Neural cell (in vitro differentiated cells): Measurements from ENCODE around the gene RAE1. TPM values are rescaled to one million over a fixed set of nuclear protein-coding genes. Genes with fewer than 3 reads are reported as not detected.

ENCODE experiments used
- H2AFZ ChIP-seq: fragments of 200-600, 300-800 bp; sonication (generic), shearing (Covaris generic); 2 replicates; pipeline ENCODE4 v1.6.0; 2014; ENCODE audit warnings: low read depth, mild to moderate bottlenecking, antibody characterized with exemption, low read length, moderate library complexity
- H3F3A ChIP-seq: fragments of 200-600 bp; shearing (Covaris generic); 2 replicates; pipeline ENCODE4 v1.6.1; 2016; ENCODE audit warnings: mild to moderate bottlenecking, moderate library complexity, mixed read lengths, antibody characterized with exemption, low read length; ENCODE audit not compliant: insufficient read depth, poor library complexity, severe bottlenecking
- H3K27ac ChIP-seq: fragments of 200-600, 300-800 bp; sonication (generic), shearing (Covaris generic); 2 replicates; pipeline ENCODE4 v1.5.1; 2014; ENCODE audit warnings: mild to moderate bottlenecking, low read length, moderate library complexity
- H3K27me3 ChIP-seq: fragments of 300-800, 200-600 bp; sonication (generic), shearing (Covaris generic); 2 replicates; pipeline ENCODE4 v1.6.0; 2014; ENCODE audit warnings: mild to moderate bottlenecking, low read depth, low read length, moderate library complexity; ENCODE audit not compliant: insufficient read depth
- H3K36me3 ChIP-seq: fragments of 300-800, 200-600 bp; sonication (generic), shearing (Covaris generic); 2 replicates; pipeline ENCODE4 v1.5.1; 2014; ENCODE audit warnings: mild to moderate bottlenecking, antibody characterized with exemption, low read length, moderate library complexity; ENCODE audit not compliant: insufficient read depth
- H3K4me2 ChIP-seq: fragments of 300-800, 200-600 bp; sonication (generic), shearing (Covaris generic); 2 replicates; pipeline ENCODE4 v1.6.0; 2014; ENCODE audit warnings: mild to moderate bottlenecking, low read length
- H3K4me3 ChIP-seq: fragments of 300-800, 200-600 bp; sonication (generic), shearing (Covaris generic); 2 replicates; pipeline ENCODE4 v1.5.1; 2014; ENCODE audit warnings: mild to moderate bottlenecking, low read length, moderate library complexity
- H3K79me2 ChIP-seq: fragments of 200-600 bp; shearing (Covaris generic); replicated peaks from 2 replicates; pipeline ENCODE4 v1.6.0; 2014; ENCODE audit warnings: mild to moderate bottlenecking, low read length, moderate library complexity; ENCODE audit not compliant: insufficient read depth
- H3K9ac ChIP-seq: fragments of 300-800, 200-600 bp; sonication (generic), shearing (Covaris generic); 2 replicates; pipeline ENCODE4 v1.6.1; 2016; ENCODE audit warnings: mild to moderate bottlenecking, low read length, mixed read lengths
- H3K9me2 ChIP-seq: fragments of 200-600 bp; shearing (Covaris generic); 2 replicates; pipeline ENCODE4 v1.6.1; 2016; ENCODE audit warnings: mild to moderate bottlenecking, low read length, mixed read lengths; ENCODE audit not compliant: insufficient read depth
- H3K9me3 ChIP-seq: fragments of 200-600, 300-800 bp; sonication (generic), shearing (Covaris generic); 2 replicates; pipeline ENCODE4 v1.6.1; 2016; ENCODE audit warnings: mild to moderate bottlenecking, mixed run types, low read length, moderate library complexity, mixed read lengths
- H4K20me1 ChIP-seq: fragments of 200-600 bp; shearing (Covaris generic); 2 replicates; pipeline ENCODE4 v1.6.1; 2016; ENCODE audit warnings: mild to moderate bottlenecking, mixed run types; ENCODE audit not compliant: insufficient read depth
- EP300 ChIP-seq: fragments of 450-650 bp; conservative IDR thresholded peaks from 2 replicates; pipeline ENCODE4 v1.6.1; 2014; ENCODE audit warnings: antibody characterized with exemption, mild to moderate bottlenecking, moderate library complexity; ENCODE audit not compliant: poor library complexity, severe bottlenecking
- EZH2 ChIP-seq: fragments of 200-600, 300-800 bp; shearing (Covaris generic), sonication (generic); IDR thresholded peaks from 2 replicates; pipeline ENCODE4 v1.6.1; 2014; ENCODE audit warnings: antibody characterized with exemption, low read length, borderline replicate concordance, mild to moderate bottlenecking; ENCODE audit not compliant: insufficient read depth, poor library complexity, severe bottlenecking
- MXI1 ChIP-seq: fragments of 450-650 bp; conservative IDR thresholded peaks from 2 replicates; pipeline ENCODE4 v1.6.1; 2014; ENCODE audit warnings: antibody characterized with exemption, mild to moderate bottlenecking; ENCODE audit not compliant: poor library complexity, severe bottlenecking
- POLR2AphosphoS5 ChIP-seq: IDR thresholded peaks from 2 replicates; pipeline ENCODE4 v1.6.1; 2012
- RAD21 ChIP-seq: fragments of 450-650 bp; conservative IDR thresholded peaks from 2 replicates; pipeline ENCODE4 v1.6.1; 2014; ENCODE audit warnings: antibody characterized with exemption, mild to moderate bottlenecking, moderate library complexity
- SMC3 ChIP-seq: fragments of 450-650 bp; conservative IDR thresholded peaks from 2 replicates; pipeline ENCODE4 v1.6.1; 2014; ENCODE audit warnings: antibody characterized with exemption, mild to moderate bottlenecking, moderate library complexity; ENCODE audit not compliant: poor library complexity
- TAF1 ChIP-seq: IDR thresholded peaks from 2 replicates; pipeline ENCODE4 v1.6.1; 2012; ENCODE audit warnings: low read depth
- polyA plus RNA-seq: library from polyadenylated mRNA; depleted of rRNA; stranded (reverse); fragments of >200 nt; gene quantifications from 2 replicates; pipeline ENCODE4 v1.2.3, GENCODE V29; 2014
- TF ChIP-seq, protein P1 (sequence below): IDR thresholded peaks from 2 replicates; pipeline ENCODE4 v1.6.1; 2012; ENCODE audit warnings: borderline replicate concordance
- TF ChIP-seq, protein P2 (sequence below): fragments of 450-650 bp; IDR thresholded peaks from 2 replicates; pipeline ENCODE4 v1.5.1; 2014; ENCODE audit warnings: antibody characterized with exemption, mild to moderate bottlenecking, moderate library complexity; ENCODE audit not compliant: poor library complexity, severe bottlenecking

Gene RAE1
- polyA plus RNA-seq, 1 donor from 2014 or later: 134 TPM

DNA sequence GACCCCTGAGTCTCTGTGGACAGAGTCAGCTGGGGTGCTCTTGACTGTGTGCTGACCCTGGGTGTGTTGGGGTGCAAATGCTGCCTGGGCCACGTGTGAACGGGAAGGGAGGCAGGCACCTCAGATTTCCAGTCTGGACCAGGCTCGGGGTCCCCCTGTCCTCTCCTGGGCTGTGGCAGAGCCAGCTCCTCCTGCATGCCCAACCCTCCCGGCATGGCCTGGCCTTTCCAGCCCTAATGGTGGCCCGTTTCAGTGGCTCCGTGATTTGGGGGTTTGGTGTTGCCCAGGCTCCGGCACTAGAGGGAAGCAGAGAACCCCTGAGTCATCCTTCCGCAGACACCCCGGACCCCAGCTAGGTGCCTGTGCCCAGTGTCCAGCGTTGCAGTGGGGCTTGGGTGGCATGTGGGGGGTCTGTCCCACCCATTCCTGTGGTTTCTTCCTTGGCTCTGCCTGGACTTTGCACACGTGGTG lies 49.2 kb downstream of the RAE1 start:
- no peaks in the 10 kb centered on the region for H3K27me3 ChIP-seq
- H3K36me3 ChIP-seq: no peaks in the 10 kb centered on the region
- TF ChIP-seq EZH2 (no peak), EP300 (no peak), RAD21 (no peak), MXI1 (no peak), SMC3 (no peak), TAF1 (no peak), POLR2AphosphoS5 (no peak)
- TF ChIP-seq, protein P1, sequence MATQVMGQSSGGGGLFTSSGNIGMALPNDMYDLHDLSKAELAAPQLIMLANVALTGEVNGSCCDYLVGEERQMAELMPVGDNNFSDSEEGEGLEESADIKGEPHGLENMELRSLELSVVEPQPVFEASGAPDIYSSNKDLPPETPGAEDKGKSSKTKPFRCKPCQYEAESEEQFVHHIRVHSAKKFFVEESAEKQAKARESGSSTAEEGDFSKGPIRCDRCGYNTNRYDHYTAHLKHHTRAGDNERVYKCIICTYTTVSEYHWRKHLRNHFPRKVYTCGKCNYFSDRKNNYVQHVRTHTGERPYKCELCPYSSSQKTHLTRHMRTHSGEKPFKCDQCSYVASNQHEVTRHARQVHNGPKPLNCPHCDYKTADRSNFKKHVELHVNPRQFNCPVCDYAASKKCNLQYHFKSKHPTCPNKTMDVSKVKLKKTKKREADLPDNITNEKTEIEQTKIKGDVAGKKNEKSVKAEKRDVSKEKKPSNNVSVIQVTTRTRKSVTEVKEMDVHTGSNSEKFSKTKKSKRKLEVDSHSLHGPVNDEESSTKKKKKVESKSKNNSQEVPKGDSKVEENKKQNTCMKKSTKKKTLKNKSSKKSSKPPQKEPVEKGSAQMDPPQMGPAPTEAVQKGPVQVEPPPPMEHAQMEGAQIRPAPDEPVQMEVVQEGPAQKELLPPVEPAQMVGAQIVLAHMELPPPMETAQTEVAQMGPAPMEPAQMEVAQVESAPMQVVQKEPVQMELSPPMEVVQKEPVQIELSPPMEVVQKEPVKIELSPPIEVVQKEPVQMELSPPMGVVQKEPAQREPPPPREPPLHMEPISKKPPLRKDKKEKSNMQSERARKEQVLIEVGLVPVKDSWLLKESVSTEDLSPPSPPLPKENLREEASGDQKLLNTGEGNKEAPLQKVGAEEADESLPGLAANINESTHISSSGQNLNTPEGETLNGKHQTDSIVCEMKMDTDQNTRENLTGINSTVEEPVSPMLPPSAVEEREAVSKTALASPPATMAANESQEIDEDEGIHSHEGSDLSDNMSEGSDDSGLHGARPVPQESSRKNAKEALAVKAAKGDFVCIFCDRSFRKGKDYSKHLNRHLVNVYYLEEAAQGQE: no peak
- TF ChIP-seq, protein P2, sequence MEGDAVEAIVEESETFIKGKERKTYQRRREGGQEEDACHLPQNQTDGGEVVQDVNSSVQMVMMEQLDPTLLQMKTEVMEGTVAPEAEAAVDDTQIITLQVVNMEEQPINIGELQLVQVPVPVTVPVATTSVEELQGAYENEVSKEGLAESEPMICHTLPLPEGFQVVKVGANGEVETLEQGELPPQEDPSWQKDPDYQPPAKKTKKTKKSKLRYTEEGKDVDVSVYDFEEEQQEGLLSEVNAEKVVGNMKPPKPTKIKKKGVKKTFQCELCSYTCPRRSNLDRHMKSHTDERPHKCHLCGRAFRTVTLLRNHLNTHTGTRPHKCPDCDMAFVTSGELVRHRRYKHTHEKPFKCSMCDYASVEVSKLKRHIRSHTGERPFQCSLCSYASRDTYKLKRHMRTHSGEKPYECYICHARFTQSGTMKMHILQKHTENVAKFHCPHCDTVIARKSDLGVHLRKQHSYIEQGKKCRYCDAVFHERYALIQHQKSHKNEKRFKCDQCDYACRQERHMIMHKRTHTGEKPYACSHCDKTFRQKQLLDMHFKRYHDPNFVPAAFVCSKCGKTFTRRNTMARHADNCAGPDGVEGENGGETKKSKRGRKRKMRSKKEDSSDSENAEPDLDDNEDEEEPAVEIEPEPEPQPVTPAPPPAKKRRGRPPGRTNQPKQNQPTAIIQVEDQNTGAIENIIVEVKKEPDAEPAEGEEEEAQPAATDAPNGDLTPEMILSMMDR: no peak
- H2AFZ ChIP-seq: no peak overlapping the region
- no peaks in the 10 kb centered on the region for H3K9me2 ChIP-seq
- no peak overlapping the region for H3K9ac ChIP-seq
- no peak overlapping the region for H3K4me2 ChIP-seq
- no peaks in the 10 kb centered on the region for H3K79me2 ChIP-seq
- H3K4me3 ChIP-seq: no peak overlapping the region
- no peaks in the 10 kb centered on the region for H3F3A ChIP-seq
- H3K27ac ChIP-seq: no peak overlapping the region
- no peaks in the 10 kb centered on the region for H4K20me1 ChIP-seq
- no peaks in the 10 kb centered on the region for H3K9me3 ChIP-seq

DNA sequence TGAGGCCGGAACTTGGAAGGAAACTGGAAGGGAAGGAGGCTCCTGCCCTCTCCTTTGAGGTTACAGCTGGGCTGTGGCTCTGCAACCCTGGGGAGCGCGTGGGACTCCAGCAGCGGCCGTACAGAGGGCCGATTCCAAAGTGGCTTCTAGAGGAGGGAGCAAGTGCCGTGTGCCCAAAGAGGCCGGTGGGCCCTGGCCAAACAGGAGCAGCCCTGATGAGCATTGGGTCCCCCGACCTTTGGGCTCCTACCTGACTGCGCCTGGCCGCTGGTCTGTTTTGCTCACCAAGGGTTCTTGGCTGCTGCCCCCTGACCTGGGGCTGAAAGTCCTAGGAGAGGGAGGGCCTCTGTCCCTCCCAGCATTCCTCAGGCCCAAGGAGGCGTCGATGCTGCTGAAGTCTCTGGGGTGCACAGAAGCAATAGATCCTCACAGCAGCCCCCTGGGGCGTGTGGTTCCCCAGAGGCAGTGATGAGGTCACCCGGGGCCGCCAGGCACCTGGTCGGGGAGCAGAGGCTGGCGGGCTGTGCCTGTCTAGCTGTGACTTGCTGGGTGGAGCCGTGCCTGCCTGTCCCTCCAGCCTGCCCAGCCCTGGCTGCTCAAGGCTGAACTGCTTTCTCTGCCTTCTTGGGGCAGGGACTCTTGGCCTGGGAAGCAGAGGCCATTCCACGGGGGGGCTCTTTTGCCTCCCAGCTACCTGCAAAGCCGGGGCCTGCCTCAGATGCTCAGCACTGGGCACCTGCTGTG lies 49.9 kb downstream of the RAE1 start:
- H4K20me1 ChIP-seq: no peaks in the 10 kb centered on the region
- H3K9ac ChIP-seq: no peak overlapping the region
- H3K9me3 ChIP-seq: no peaks in the 10 kb centered on the region
- no peaks in the 10 kb centered on the region for H3K79me2 ChIP-seq
- H3K36me3 ChIP-seq: no peaks in the 10 kb centered on the region
- H3K9me2 ChIP-seq: no peaks in the 10 kb centered on the region
- no peak overlapping the region for H3K27ac ChIP-seq
- H3F3A ChIP-seq: no peaks in the 10 kb centered on the region
- no peak overlapping the region for H3K4me2 ChIP-seq
- H3K4me3 ChIP-seq: no peak overlapping the region
- TF ChIP-seq, protein P2: no peak
- no peak for TF ChIP-seq EP300
- no peak for TF ChIP-seq SMC3
- no peak for TF ChIP-seq TAF1
- TF ChIP-seq RAD21: no peak
- TF ChIP-seq MXI1: no peak
- TF ChIP-seq EZH2: no peak
- TF ChIP-seq POLR2AphosphoS5: no peak
- TF ChIP-seq, protein P1: no peak
- H2AFZ ChIP-seq: no peak overlapping the region
- H3K27me3 ChIP-seq: no peaks in the 10 kb centered on the region
